ENCODE measurements around the gene ARHGAP6. TPM values are rescaled to one million over a fixed set of nuclear protein-coding genes. Genes with fewer than 3 reads are reported as not detected.

ARHGAP6 gene
- polyA plus RNA-seq, 1 donor, result 5.1 TPM

- Histone ChIP-seq H3K4me1 (ENCODE audit: control insufficient read depth, insufficient read depth, low read length) (no peaks in the 10 kb centered on the region), H3K27ac (ENCODE audit: low read length) (no peak overlapping the region), H3K4me3 (ENCODE audit: low read length) (peak overlapping the region; percentile 64), H3K36me3 (ENCODE audit: control insufficient read depth, insufficient read depth, low read length) (no peaks in the 10 kb centered on the region), H3K27me3 (ENCODE audit: control insufficient read depth, insufficient read depth, low read length) (no peaks in the 10 kb centered on the region), H3K9me3 (ENCODE audit: control insufficient read depth, low read depth, low read length) (no peaks in the 10 kb centered on the region)
- DNase-seq, result peak; percentile 19 to 43
- WGBS (ENCODE audit: insufficient coverage, low lambda C conversion rate), result no CpG with 5 or more reads among the region's 57 CpGs
These were observed 238.2 kb downstream of the ARHGAP6 start for GRCh38 chrX:11427453-11428071.

- Histone ChIP-seq H3K27ac (ENCODE audit: low read length) (no peak overlapping the region), H3K36me3 (ENCODE audit: control insufficient read depth, insufficient read depth, low read length) (no peaks in the 10 kb centered on the region), H3K4me1 (ENCODE audit: control insufficient read depth, insufficient read depth, low read length) (no peaks in the 10 kb centered on the region), H3K4me3 (ENCODE audit: low read length) (peak overlapping the region; percentile 64), H3K27me3 (ENCODE audit: control insufficient read depth, insufficient read depth, low read length) (no peaks in the 10 kb centered on the region), H3K9me3 (ENCODE audit: control insufficient read depth, low read depth, low read length) (no peaks in the 10 kb centered on the region)
- DNase-seq, result no peak
- no CpG with 5 or more reads among the region's 25 CpGs for WGBS (ENCODE audit: insufficient coverage, low lambda C conversion rate)
These were observed 238.8 kb downstream of the ARHGAP6 start for GRCh38 chrX:11426712-11427452.

- Histone ChIP-seq H3K27ac (ENCODE audit: low read length) (no peak overlapping the region), H3K4me1 (ENCODE audit: control insufficient read depth, insufficient read depth, low read length) (no peaks in the 10 kb centered on the region), H3K4me3 (ENCODE audit: low read length) (no peak overlapping the region), H3K36me3 (ENCODE audit: control insufficient read depth, insufficient read depth, low read length) (no peaks in the 10 kb centered on the region), H3K27me3 (ENCODE audit: control insufficient read depth, insufficient read depth, low read length) (no peaks in the 10 kb centered on the region), H3K9me3 (ENCODE audit: control insufficient read depth, low read depth, low read length) (no peaks in the 10 kb centered on the region)
- no peak for DNase-seq
- WGBS (ENCODE audit: insufficient coverage, low lambda C conversion rate), result no CpG with 5 or more reads among the region's 7 CpGs
These were observed 240.6 kb downstream of the ARHGAP6 start for GRCh38 chrX:11424903-11425674.

GRCh38 chrX:11423949-11424348, 241.8 kb downstream of the ARHGAP6 start:
- no CpG with 5 or more reads among the region's 3 CpGs for WGBS (ENCODE audit: insufficient coverage, low lambda C conversion rate)
- H3K9me3 ChIP-seq (ENCODE audit: control insufficient read depth, low read depth, low read length), result no peaks in the 10 kb centered on the region
- no peaks in the 10 kb centered on the region for H3K4me1 ChIP-seq (ENCODE audit: control insufficient read depth, insufficient read depth, low read length)
- no peak overlapping the region for H3K4me3 ChIP-seq (ENCODE audit: low read length)
- DNase-seq, result no peak
- no peaks in the 10 kb centered on the region for H3K27me3 ChIP-seq (ENCODE audit: control insufficient read depth, insufficient read depth, low read length)
- H3K36me3 ChIP-seq (ENCODE audit: control insufficient read depth, insufficient read depth, low read length), result no peaks in the 10 kb centered on the region
- no peak overlapping the region for H3K27ac ChIP-seq (ENCODE audit: low read length)

GRCh38 chrX:11423362-11423818, 242.3 kb downstream of the ARHGAP6 start:
- Histone ChIP-seq H3K4me3 (ENCODE audit: low read length) (no peak overlapping the region), H3K9me3 (ENCODE audit: control insufficient read depth, low read depth, low read length) (no peaks in the 10 kb centered on the region), H3K36me3 (ENCODE audit: control insufficient read depth, insufficient read depth, low read length) (no peaks in the 10 kb centered on the region), H3K4me1 (ENCODE audit: control insufficient read depth, insufficient read depth, low read length) (no peaks in the 10 kb centered on the region), H3K27ac (ENCODE audit: low read length) (no peak overlapping the region), H3K27me3 (ENCODE audit: control insufficient read depth, insufficient read depth, low read length) (no peaks in the 10 kb centered on the region)
- WGBS (ENCODE audit: insufficient coverage, low lambda C conversion rate), result no CpG with 5 or more reads among the region's 1 CpG
- peak in 1 of 2 donors; percentile 5 for DNase-seq

- Histone ChIP-seq H3K27me3 (ENCODE audit: control insufficient read depth, insufficient read depth, low read length) (no peaks in the 10 kb centered on the region), H3K4me1 (ENCODE audit: control insufficient read depth, insufficient read depth, low read length) (no peaks in the 10 kb centered on the region), H3K9me3 (ENCODE audit: control insufficient read depth, low read depth, low read length) (no peaks in the 10 kb centered on the region), H3K36me3 (ENCODE audit: control insufficient read depth, insufficient read depth, low read length) (no peaks in the 10 kb centered on the region), H3K27ac (ENCODE audit: low read length) (no peak overlapping the region), H3K4me3 (ENCODE audit: low read length) (no peak overlapping the region)
- DNase-seq, result no peak
These were observed 243.2 kb downstream of the ARHGAP6 start for GRCh38 chrX:11422525-11422857.

GRCh38 chrX:11421805-11422524, 243.8 kb downstream of the ARHGAP6 start:
- no peak for DNase-seq
- no peak overlapping the region for H3K4me3 ChIP-seq (ENCODE audit: low read length)
- no peaks in the 10 kb centered on the region for H3K4me1 ChIP-seq (ENCODE audit: control insufficient read depth, insufficient read depth, low read length)
- WGBS (ENCODE audit: insufficient coverage, low lambda C conversion rate), result no CpG with 5 or more reads among the region's 5 CpGs
- H3K27ac ChIP-seq (ENCODE audit: low read length), result no peak overlapping the region
- no peaks in the 10 kb centered on the region for H3K27me3 ChIP-seq (ENCODE audit: control insufficient read depth, insufficient read depth, low read length)
- no peaks in the 10 kb centered on the region for H3K9me3 ChIP-seq (ENCODE audit: control insufficient read depth, low read depth, low read length)
- H3K36me3 ChIP-seq (ENCODE audit: control insufficient read depth, insufficient read depth, low read length), result no peaks in the 10 kb centered on the region

- Histone ChIP-seq H3K36me3 (ENCODE audit: control insufficient read depth, insufficient read depth, low read length) (no peaks in the 10 kb centered on the region), H3K27ac (ENCODE audit: low read length) (no peak overlapping the region), H3K4me1 (ENCODE audit: control insufficient read depth, insufficient read depth, low read length) (no peaks in the 10 kb centered on the region), H3K4me3 (ENCODE audit: low read length) (no peak overlapping the region), H3K27me3 (ENCODE audit: control insufficient read depth, insufficient read depth, low read length) (no peaks in the 10 kb centered on the region), H3K9me3 (ENCODE audit: control insufficient read depth, low read depth, low read length) (no peaks in the 10 kb centered on the region)
- WGBS (ENCODE audit: insufficient coverage, low lambda C conversion rate), result no CpG with 5 or more reads among the region's 4 CpGs
- DNase-seq, result no peak
These were observed 244.9 kb downstream of the ARHGAP6 start for GRCh38 chrX:11420851-11421250.

GRCh38 chrX:11419102-11419501, 246.6 kb downstream of the ARHGAP6 start:
- no CpG with 5 or more reads among the region's 6 CpGs for WGBS (ENCODE audit: insufficient coverage, low lambda C conversion rate)
- Histone ChIP-seq H3K4me1 (ENCODE audit: control insufficient read depth, insufficient read depth, low read length) (no peaks in the 10 kb centered on the region), H3K4me3 (ENCODE audit: low read length) (no peak overlapping the region), H3K27me3 (ENCODE audit: control insufficient read depth, insufficient read depth, low read length) (no peaks in the 10 kb centered on the region), H3K9me3 (ENCODE audit: control insufficient read depth, low read depth, low read length) (no peaks in the 10 kb centered on the region), H3K36me3 (ENCODE audit: control insufficient read depth, insufficient read depth, low read length) (no peaks in the 10 kb centered on the region), H3K27ac (ENCODE audit: low read length) (no peak overlapping the region)
- no peak for DNase-seq

- no peaks in the 10 kb centered on the region for H3K9me3 ChIP-seq (ENCODE audit: control insufficient read depth, low read depth, low read length)
These were observed 249.1 kb downstream of the ARHGAP6 start for GRCh38 chrX:11416600-11416999.

More at GRCh38 chrX:11416600-11416999, 249.1 kb downstream of the ARHGAP6 start:
- Histone ChIP-seq H3K4me1 (ENCODE audit: control insufficient read depth, insufficient read depth, low read length) (no peaks in the 10 kb centered on the region), H3K27me3 (ENCODE audit: control insufficient read depth, insufficient read depth, low read length) (no peaks in the 10 kb centered on the region), H3K36me3 (ENCODE audit: control insufficient read depth, insufficient read depth, low read length) (no peaks in the 10 kb centered on the region), H3K4me3 (ENCODE audit: low read length) (no peak overlapping the region), H3K27ac (ENCODE audit: low read length) (no peak overlapping the region)
- no CpG with 5 or more reads among the region's 13 CpGs for WGBS (ENCODE audit: insufficient coverage, low lambda C conversion rate)
- DNase-seq, result no peak

All from large intestine (tissue), 3 donors.